Right lobe of liver (tissue), 4 donors: ENCODE results near the gene GPR142.

Experiments used
- POLR2A ChIP-seq: fragments of 450-650 bp; IDR thresholded peaks from one replicate; pipeline ENCODE4 v1.6.1; 2017; ENCODE audit warnings: antibody characterized with exemption, mild to moderate bottlenecking
- TF ChIP-seq, protein P1 (sequence below), 4 donors: fragments of 200-600 bp in 3 of 4; fragments of 450-650 bp in 1 of 4; IDR thresholded peaks; one replicate each; pipeline versions ENCODE4 v1.5.1 to v1.8.0; 2016 to 2022; ENCODE audit warnings: antibody characterized with exemption in 4 of 4, mild to moderate bottlenecking in 2 of 4
- donor health status: DM: no; HTN: no; CAD: no.
- donor health status: DM: no; HTN: no; CAD: no.
- donor health status: DM: no; HTN: yes; CAD: no.

DNA sequence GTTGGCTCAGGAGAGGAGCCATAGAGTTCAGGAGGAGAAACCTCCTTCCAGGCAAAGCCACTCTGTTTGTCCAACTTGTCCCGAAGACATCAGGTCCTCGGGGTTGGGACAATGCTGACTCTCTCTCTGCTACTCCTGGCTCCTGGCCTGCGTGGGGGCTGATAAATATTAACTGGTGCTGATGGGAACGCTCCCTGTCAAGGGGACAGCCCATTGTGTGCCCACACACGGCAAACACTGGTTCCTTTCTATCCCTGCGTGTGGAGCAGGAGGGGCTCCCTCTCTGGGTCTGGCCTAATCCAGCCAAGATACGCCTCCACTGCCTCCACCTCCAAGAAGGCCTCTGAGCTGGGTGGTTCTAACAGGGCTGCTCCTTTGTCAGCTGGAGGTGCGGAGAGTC, 36.9 kb upstream of the GPR142 start:
- TF ChIP-seq, protein P1, sequence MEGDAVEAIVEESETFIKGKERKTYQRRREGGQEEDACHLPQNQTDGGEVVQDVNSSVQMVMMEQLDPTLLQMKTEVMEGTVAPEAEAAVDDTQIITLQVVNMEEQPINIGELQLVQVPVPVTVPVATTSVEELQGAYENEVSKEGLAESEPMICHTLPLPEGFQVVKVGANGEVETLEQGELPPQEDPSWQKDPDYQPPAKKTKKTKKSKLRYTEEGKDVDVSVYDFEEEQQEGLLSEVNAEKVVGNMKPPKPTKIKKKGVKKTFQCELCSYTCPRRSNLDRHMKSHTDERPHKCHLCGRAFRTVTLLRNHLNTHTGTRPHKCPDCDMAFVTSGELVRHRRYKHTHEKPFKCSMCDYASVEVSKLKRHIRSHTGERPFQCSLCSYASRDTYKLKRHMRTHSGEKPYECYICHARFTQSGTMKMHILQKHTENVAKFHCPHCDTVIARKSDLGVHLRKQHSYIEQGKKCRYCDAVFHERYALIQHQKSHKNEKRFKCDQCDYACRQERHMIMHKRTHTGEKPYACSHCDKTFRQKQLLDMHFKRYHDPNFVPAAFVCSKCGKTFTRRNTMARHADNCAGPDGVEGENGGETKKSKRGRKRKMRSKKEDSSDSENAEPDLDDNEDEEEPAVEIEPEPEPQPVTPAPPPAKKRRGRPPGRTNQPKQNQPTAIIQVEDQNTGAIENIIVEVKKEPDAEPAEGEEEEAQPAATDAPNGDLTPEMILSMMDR (IDR thresholded peaks at IDR 0.05) = no peak
- no peak for TF ChIP-seq POLR2A
